Measurements from ENCODE around the gene CRYBG1.
A peak's percentile ranks its signal among the peaks of the same experiment; 100 is the strongest.

Gene CRYBG1

DNA sequence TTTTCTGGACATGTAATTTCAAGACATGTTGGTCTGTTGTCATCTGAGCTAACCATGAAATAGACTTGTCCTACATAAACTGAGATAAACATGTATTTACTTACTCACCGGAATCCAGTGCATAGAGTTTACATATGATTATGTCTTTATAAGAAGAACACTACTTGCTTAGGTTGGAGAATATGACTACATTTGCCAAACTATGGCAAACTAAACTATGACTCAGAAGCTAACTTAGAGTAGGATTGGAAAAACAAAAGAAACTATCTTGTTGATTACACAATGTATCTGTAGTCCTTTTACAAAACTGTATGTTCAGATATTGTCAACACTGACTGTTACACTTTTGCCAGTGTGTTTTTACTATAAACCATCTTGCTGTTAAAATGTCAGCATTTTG lies 113.3 kb downstream of the CRYBG1 start:
- Mint-ChIP-seq H3K27ac (no peak overlapping the region), H3K9me3 (no peaks in the 10 kb centered on the region), H3K27me3 (ENCODE audit: low read depth) (no peaks in the 10 kb centered on the region), H3K4me3 (no peak overlapping the region), H3K4me1 (no peaks in the 10 kb centered on the region), H3K36me3 (ENCODE audit: low read depth) (no peaks in the 10 kb centered on the region)
- TF ChIP-seq, protein P1, sequence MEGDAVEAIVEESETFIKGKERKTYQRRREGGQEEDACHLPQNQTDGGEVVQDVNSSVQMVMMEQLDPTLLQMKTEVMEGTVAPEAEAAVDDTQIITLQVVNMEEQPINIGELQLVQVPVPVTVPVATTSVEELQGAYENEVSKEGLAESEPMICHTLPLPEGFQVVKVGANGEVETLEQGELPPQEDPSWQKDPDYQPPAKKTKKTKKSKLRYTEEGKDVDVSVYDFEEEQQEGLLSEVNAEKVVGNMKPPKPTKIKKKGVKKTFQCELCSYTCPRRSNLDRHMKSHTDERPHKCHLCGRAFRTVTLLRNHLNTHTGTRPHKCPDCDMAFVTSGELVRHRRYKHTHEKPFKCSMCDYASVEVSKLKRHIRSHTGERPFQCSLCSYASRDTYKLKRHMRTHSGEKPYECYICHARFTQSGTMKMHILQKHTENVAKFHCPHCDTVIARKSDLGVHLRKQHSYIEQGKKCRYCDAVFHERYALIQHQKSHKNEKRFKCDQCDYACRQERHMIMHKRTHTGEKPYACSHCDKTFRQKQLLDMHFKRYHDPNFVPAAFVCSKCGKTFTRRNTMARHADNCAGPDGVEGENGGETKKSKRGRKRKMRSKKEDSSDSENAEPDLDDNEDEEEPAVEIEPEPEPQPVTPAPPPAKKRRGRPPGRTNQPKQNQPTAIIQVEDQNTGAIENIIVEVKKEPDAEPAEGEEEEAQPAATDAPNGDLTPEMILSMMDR (IDR thresholded peaks at IDR 0.05; ENCODE audit: unreplicated experiment in 3 of 3): no peak

DNA sequence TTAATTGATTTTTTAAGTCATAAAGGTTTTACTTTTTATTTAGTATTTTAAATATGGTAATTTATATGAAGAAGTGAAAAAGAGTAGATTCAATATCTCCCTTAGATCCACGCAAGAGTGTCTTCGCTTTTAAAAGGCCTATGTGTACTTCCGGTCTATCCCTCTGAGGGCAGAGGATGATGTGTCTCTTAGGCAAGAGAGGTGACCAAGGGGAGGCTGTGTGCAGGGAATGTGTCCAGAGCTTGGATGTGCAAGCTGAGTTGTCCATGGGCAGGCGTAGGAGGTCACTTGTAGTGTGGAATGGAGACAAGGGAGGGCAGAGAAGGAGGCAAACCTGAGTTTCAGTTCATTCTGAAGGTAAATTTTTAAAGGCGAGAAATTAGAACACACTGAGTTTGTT lies 113.9 kb downstream of the CRYBG1 start:
- Mint-ChIP-seq H3K36me3 (ENCODE audit: low read depth) (no peaks in the 10 kb centered on the region), H3K27ac (no peak overlapping the region), H3K27me3 (ENCODE audit: low read depth) (no peaks in the 10 kb centered on the region), H3K4me3 (no peak overlapping the region), H3K4me1 (no peaks in the 10 kb centered on the region), H3K9me3 (no peaks in the 10 kb centered on the region)
- TF ChIP-seq, protein P1 (IDR thresholded peaks at IDR 0.05; ENCODE audit: unreplicated experiment in 3 of 3): no peak

DNA sequence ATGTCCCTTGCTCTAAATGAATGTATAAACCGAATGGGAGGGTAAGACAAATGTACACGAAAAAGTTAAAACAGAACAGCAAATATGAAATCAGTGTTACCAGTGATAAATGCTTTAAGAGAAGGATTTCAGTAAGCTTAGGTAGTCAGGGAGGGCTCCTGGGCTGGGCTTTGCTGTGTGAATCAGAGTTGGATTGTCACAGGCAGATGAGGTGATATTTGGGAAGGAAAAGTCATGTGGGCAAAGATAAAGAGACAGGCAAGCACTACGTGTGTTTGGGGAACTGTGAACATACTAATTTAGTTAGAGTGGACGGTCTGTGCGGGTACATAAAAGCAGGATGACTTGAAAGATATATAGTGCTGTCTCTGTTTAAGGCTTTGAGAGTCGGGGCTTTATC lies 114.8 kb downstream of the CRYBG1 start:
- H3K27ac Mint-ChIP-seq: no peak overlapping the region
- H3K36me3 Mint-ChIP-seq (ENCODE audit: low read depth): no peaks in the 10 kb centered on the region
- no peak overlapping the region for H3K4me3 Mint-ChIP-seq
- no peaks in the 10 kb centered on the region for H3K9me3 Mint-ChIP-seq
- TF ChIP-seq, protein P1 (IDR thresholded peaks at IDR 0.05; ENCODE audit: unreplicated experiment in 3 of 3): no peak
- H3K27me3 Mint-ChIP-seq (ENCODE audit: low read depth): no peaks in the 10 kb centered on the region
- H3K4me1 Mint-ChIP-seq: no peaks in the 10 kb centered on the region

DNA sequence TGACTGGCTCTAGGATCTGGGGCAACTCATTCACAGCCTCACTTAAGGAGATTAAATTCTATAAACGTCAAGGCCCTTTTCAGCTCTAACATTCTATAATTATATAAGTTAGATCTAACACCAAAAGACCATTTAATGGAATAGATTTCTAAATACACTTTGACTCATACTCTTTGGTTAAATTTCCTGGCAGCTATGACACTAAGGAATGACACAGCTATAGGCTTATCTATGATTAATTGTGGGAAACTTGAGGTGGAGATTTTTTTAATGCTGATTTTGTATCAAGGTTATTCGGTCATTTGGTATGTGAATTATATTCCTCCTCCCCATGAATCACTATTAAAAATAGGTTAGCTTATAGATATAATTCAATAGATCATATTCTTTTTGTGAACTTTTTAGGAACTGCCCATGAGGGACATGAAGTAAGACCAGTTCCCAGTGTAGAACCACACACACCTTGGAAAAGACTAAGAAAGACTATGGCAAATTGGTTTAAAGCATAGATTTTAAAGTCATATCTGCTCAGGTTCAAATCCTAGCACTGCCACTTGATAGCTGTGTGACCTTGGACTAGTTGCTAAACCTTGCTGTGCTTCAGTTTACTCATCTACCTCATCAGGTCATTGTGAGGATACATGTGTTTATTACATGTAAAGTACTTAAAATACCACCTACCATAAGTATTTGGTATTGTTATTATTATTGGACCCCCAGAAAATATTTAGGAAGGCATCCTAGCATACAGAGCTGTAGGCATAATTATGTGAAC lies 116.0 kb downstream of the CRYBG1 start:
- no peak overlapping the region for H3K4me3 Mint-ChIP-seq
- H3K4me1 Mint-ChIP-seq: no peaks in the 10 kb centered on the region
- no peaks in the 10 kb centered on the region for H3K27me3 Mint-ChIP-seq (ENCODE audit: low read depth)
- TF ChIP-seq, protein P1 (IDR thresholded peaks at IDR 0.05; ENCODE audit: unreplicated experiment in 3 of 3): no peak
- H3K9me3 Mint-ChIP-seq: no peaks in the 10 kb centered on the region
- H3K36me3 Mint-ChIP-seq (ENCODE audit: low read depth): no peaks in the 10 kb centered on the region
- peak overlapping the region in 1 of 3 experiments; percentile 88 for H3K27ac Mint-ChIP-seq

DNA sequence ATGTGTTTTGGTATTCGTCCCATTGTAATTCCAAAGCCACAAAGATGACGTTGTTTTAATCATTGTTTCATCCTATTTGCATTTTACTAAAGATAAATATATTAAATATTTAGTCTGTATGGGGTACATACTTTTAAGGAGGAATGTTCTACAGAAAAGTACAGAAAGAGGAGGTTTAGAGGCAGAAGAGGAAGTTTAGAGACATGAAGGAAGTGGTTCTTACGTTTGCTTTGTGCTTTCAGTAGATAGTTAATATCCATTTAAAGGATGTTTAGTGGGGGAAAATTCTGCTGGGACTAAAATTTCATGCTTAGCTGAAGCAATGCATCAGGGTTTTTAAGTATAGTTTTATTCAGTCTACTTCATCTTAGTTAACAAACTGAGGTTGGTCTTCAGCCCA lies 116.6 kb downstream of the CRYBG1 start:
- H3K27ac Mint-ChIP-seq: peak overlapping the region; percentile 25 to 88 (median 81)
- no peaks in the 10 kb centered on the region for H3K4me1 Mint-ChIP-seq
- H3K36me3 Mint-ChIP-seq (ENCODE audit: low read depth): no peaks in the 10 kb centered on the region

More for the DNA sequence above, 116.6 kb downstream of the CRYBG1 start:
- Mint-ChIP-seq H3K27me3 (ENCODE audit: low read depth) (no peaks in the 10 kb centered on the region), H3K4me3 (no peak overlapping the region), H3K9me3 (no peaks in the 10 kb centered on the region)
- TF ChIP-seq, protein P1 (IDR thresholded peaks at IDR 0.05; ENCODE audit: unreplicated experiment in 3 of 3): no peak

Measured in nephron (organoid).